ENCODE data around the gene MSL1. TPM values are rescaled to one million over a fixed set of nuclear protein-coding genes. Genes with fewer than 3 reads are reported as not detected.

MSL1 gene
- total and polyA plus RNA-seq, 10 donors, result 52.6 to 154 (median 120) TPM

GRCh38 chr17:40104594-40105486, 16.9 kb upstream of the MSL1 start:
- Histone ChIP-seq H3K4me1 (peaks cover 45 to 100% (median 84%) of the 10 kb centered on the region in 6 donors), H3K27ac (peak overlapping the region in 3 of 8 donors; percentile 58 to 91 (median 86)), H3K27me3 (replicated peaks in 1 of 7) (no peaks in the 10 kb centered on the region), H3K4me3 (no peak overlapping the region), H3K9me3 (no peaks in the 10 kb centered on the region), H3K36me3 (no peaks in the 10 kb centered on the region)
- DNase-seq, result no peak
- no peak for TF ChIP-seq CTCF (IDR thresholded peaks at IDR 0.05 in 8 of 11, conservative IDR thresholded peaks at IDR 0.05 in 3 of 11)
- TF ChIP-seq POLR2AphosphoS5 (IDR thresholded peaks at IDR 0.05), result no peak
- no peak for TF ChIP-seq POLR2A (IDR thresholded peaks at IDR 0.05)
- WGBS, 5 donors, result 53 to 70% (median 67%) methylated on average over 3 of the region's 3 CpGs
- intact Hi-C loops (cut with DNase I; ENCODE audit: low total_unique reads), result no loop called here

GRCh38 chr17:40105861-40106759, 15.7 kb upstream of the MSL1 start:
- WGBS, 5 donors, result 37 to 67% (median 51%) methylated on average over 5 of the region's 5 CpGs
- H3K27ac ChIP-seq, result peak overlapping the region; percentile 29 to 91 (median 88)
- H3K36me3 ChIP-seq, result no peaks in the 10 kb centered on the region
- no peak for TF ChIP-seq CTCF (IDR thresholded peaks at IDR 0.05 in 8 of 11, conservative IDR thresholded peaks at IDR 0.05 in 3 of 11)
- TF ChIP-seq POLR2A (IDR thresholded peaks at IDR 0.05), result no peak
- TF ChIP-seq POLR2AphosphoS5 (IDR thresholded peaks at IDR 0.05), result no peak
- H3K9me3 ChIP-seq, result no peaks in the 10 kb centered on the region
- no peaks in the 10 kb centered on the region for H3K27me3 ChIP-seq (replicated peaks in 1 of 7)
- no peak overlapping the region for H3K4me3 ChIP-seq
- DNase-seq, result no peak
- peaks cover 54 to 100% (median 87%) of the 10 kb centered on the region in 6 donors for H3K4me1 ChIP-seq
- intact Hi-C loops (cut with DNase I; ENCODE audit: low total_unique reads), result no loop called here

GRCh38 chr17:40106760-40107521, 14.8 kb upstream of the MSL1 start:
- Histone ChIP-seq H3K9me3 (no peaks in the 10 kb centered on the region), H3K36me3 (no peaks in the 10 kb centered on the region), H3K27ac (peak overlapping the region; percentile 67 to 91 (median 88)), H3K27me3 (replicated peaks in 1 of 7) (no peaks in the 10 kb centered on the region), H3K4me1 (peaks cover 54 to 100% (median 87%) of the 10 kb centered on the region in 6 donors), H3K4me3 (peak overlapping the region in 1 of 8 donors; percentile 48)
- TF ChIP-seq POLR2AphosphoS5 (IDR thresholded peaks at IDR 0.05), result no peak
- TF ChIP-seq POLR2A (IDR thresholded peaks at IDR 0.05), result no peak
- no peak for TF ChIP-seq CTCF (IDR thresholded peaks at IDR 0.05 in 8 of 11, conservative IDR thresholded peaks at IDR 0.05 in 3 of 11)
- intact Hi-C loops (cut with DNase I; ENCODE audit: low total_unique reads), result no loop called here
- DNase-seq, result peak; percentile 58
- 35 to 51% (median 43%) methylated on average over 20 of the region's 20 CpGs for WGBS, 5 donors
